Colonic mucosa (tissue), 4 donors: ENCODE data around the gene STRADB. TPM values are rescaled to one million over a fixed set of nuclear protein-coding genes. Genes with fewer than 3 reads are reported as not detected.
"Not testable (repeated sequence)": the region's sequence is repeated elsewhere in the genome, so short reads cannot be mapped to it uniquely, and the experiment has no call there.

ENCODE experiments used
- DNase-seq: peaks from one replicate; pipeline ENCODE4 v3.0.0-alpha.2; 2020
- H3K27ac ChIP-seq: fragments of 200-600 bp; one replicate; pipeline ENCODE4 v1.8.0; 2021
- H3K27me3 ChIP-seq: fragments of 200-600 bp; one replicate; pipeline ENCODE4 v1.8.0; 2021
- H3K36me3 ChIP-seq: fragments of 200-600 bp; one replicate; pipeline ENCODE4 v1.8.0; 2021
- H3K4me1 ChIP-seq: fragments of 200-600 bp; one replicate; pipeline ENCODE4 v1.8.0; 2021; ENCODE audit warnings: mild to moderate bottlenecking
- H3K4me3 ChIP-seq: fragments of 200-600 bp; one replicate; pipeline ENCODE4 v1.8.0; 2021
- H3K9ac ChIP-seq, 2 donors: one replicate each; pipeline ENCODE4 v1.7.0; 2013; ENCODE audit warnings: control low read depth in 2 of 2, low read depth in 2 of 2, low read length in 2 of 2
- H3K9me3 ChIP-seq: fragments of 200-600 bp; one replicate; pipeline ENCODE4 v1.8.0; 2021
- CTCF ChIP-seq: fragments of 200-600 bp; IDR thresholded peaks from one replicate; pipeline ENCODE4 v1.8.0; 2022; ENCODE audit warnings: antibody characterized with exemption, mild to moderate bottlenecking
- intact Hi-C: fragments of 100-400 bp; cut with DNase I; formaldehyde crosslinking; loops from one replicate; pipeline ENCODE4 v1.14.1; 2022
- total RNA-seq, 2 donors: library from RNA; stranded (reverse); fragmentation: NEBNext Ultra II Directional in 1 of 2; extraction: Animal tissue kit (Norgen Biotek cat#: 25700) in 1 of 2; gene quantifications; one replicate each; pipeline ENCODE4 v1.2.1, GENCODE V29; 2021
- donor health status: healthy.
- donor health status: DM: no; HTN: no; CAD: no.
- donor health status: DM: no; HTN: no; CAD: no.

Gene STRADB
- total RNA-seq, 2 donors from 2014 or later, result 50.0 to 50.9 TPM

- TF ChIP-seq CTCF, result no peak
- Histone ChIP-seq H3K4me3 (no peak overlapping the region), H3K27me3 (no peaks in the 10 kb centered on the region), H3K27ac (no peak overlapping the region), H3K9me3 (no peaks in the 10 kb centered on the region), H3K36me3 (no peaks in the 10 kb centered on the region), H3K4me1 (no peaks in the 10 kb centered on the region), H3K9ac (no peak overlapping the region)
- no peak for DNase-seq
- intact Hi-C loops, result no loop called here
Observed at GRCh38 chr2:201472411-201472810, 20.9 kb downstream of the STRADB start.

- no peak overlapping the region for H3K4me3 ChIP-seq
- H3K27me3 ChIP-seq, result no peaks in the 10 kb centered on the region
- DNase-seq, result no peak
- H3K36me3 ChIP-seq, result no peaks in the 10 kb centered on the region
- no peak overlapping the region for H3K9ac ChIP-seq
- intact Hi-C loops, result no loop called here
- H3K9me3 ChIP-seq, result no peaks in the 10 kb centered on the region
- no peak overlapping the region for H3K27ac ChIP-seq
- no peak for TF ChIP-seq CTCF
- H3K4me1 ChIP-seq, result no peaks in the 10 kb centered on the region
Observed at GRCh38 chr2:201482543-201482942, 31.0 kb downstream of the STRADB start.

GRCh38 chr2:201483342-201483741 lies 31.8 kb downstream of the STRADB start:
- Histone ChIP-seq H3K27me3 (no peaks in the 10 kb centered on the region), H3K9ac (no peak overlapping the region), H3K27ac (no peak overlapping the region)

GRCh38 chr2:201483758-201484157 lies 32.2 kb downstream of the STRADB start:
- H3K27me3 ChIP-seq, H3K4me3 ChIP-seq, H3K27ac ChIP-seq, H3K36me3 ChIP-seq, H3K9ac ChIP-seq, DNase-seq, intact Hi-C loops, H3K4me1 ChIP-seq, H3K9me3 ChIP-seq: not testable (repeated sequence)

More at GRCh38 chr2:201483342-201483741, 31.8 kb downstream of the STRADB start:
- DNase-seq, result no peak
- no peak for TF ChIP-seq CTCF
- H3K4me1 ChIP-seq, result no peaks in the 10 kb centered on the region
- intact Hi-C loops, result no loop called here
- H3K4me3 ChIP-seq, result no peak overlapping the region
- no peaks in the 10 kb centered on the region for H3K9me3 ChIP-seq
- no peaks in the 10 kb centered on the region for H3K36me3 ChIP-seq

GRCh38 chr2:201484805-201485204 lies 33.3 kb downstream of the STRADB start:
- no peak for TF ChIP-seq CTCF
- Histone ChIP-seq H3K27ac (no peak overlapping the region), H3K9me3 (no peaks in the 10 kb centered on the region), H3K4me1 (no peaks in the 10 kb centered on the region), H3K36me3 (no peaks in the 10 kb centered on the region), H3K27me3 (no peaks in the 10 kb centered on the region), H3K9ac (no peak overlapping the region), H3K4me3 (no peak overlapping the region)
- DNase-seq, result no peak
- intact Hi-C loops, result no loop called here

GRCh38 chr2:201490291-201490690 lies 38.8 kb downstream of the STRADB start:
- no peaks in the 10 kb centered on the region for H3K36me3 ChIP-seq
- H3K27ac ChIP-seq, result no peak overlapping the region
- H3K27me3 ChIP-seq, result no peaks in the 10 kb centered on the region
- H3K9me3 ChIP-seq, result no peaks in the 10 kb centered on the region
- no peak overlapping the region for H3K9ac ChIP-seq
- no peak for TF ChIP-seq CTCF
- intact Hi-C loops, result no loop called here
- H3K4me1 ChIP-seq, result no peaks in the 10 kb centered on the region
- no peak for DNase-seq
- H3K4me3 ChIP-seq, result no peak overlapping the region
